ENCODE measurements around the gene GSTA3.
"Not testable (repeated sequence)": the region's sequence is repeated elsewhere in the genome, so short reads cannot be mapped to it uniquely, and the experiment has no call there.

Gene GSTA3

GRCh38 chr6:52856137-52856536 lies 53.4 kb downstream of the GSTA3 start:
- H3K9ac ChIP-seq (ENCODE audit: low read length); H3K9me3 ChIP-seq (ENCODE audit: control insufficient read depth, low read length); H3K36me3 ChIP-seq (ENCODE audit: control insufficient read depth, insufficient read depth, low read length, severe bottlenecking); H3K4me1 ChIP-seq (ENCODE audit: control insufficient read depth, insufficient read depth, low read length); DNase-seq (ENCODE audit: low read depth); H3K4me3 ChIP-seq (ENCODE audit: low read length): not testable (repeated sequence)
- H3K27me3 ChIP-seq (replicated peaks; ENCODE audit: control insufficient read depth, insufficient read depth, low read length) = peaks cover 30% of the 10 kb centered on the region

GRCh38 chr6:52849137-52849536 lies 60.4 kb downstream of the GSTA3 start:
- DNase-seq (ENCODE audit: low read depth) = no peak
- H3K9me3 ChIP-seq (ENCODE audit: control insufficient read depth, low read length) = peaks cover 22% of the 10 kb centered on the region
- no peaks in the 10 kb centered on the region for H3K4me1 ChIP-seq (ENCODE audit: control insufficient read depth, insufficient read depth, low read length)
- H3K4me3 ChIP-seq (ENCODE audit: low read length) = no peak overlapping the region
- H3K9ac ChIP-seq (ENCODE audit: low read length) = no peak overlapping the region
- peaks cover 5% of the 10 kb centered on the region for H3K27me3 ChIP-seq (replicated peaks; ENCODE audit: control insufficient read depth, insufficient read depth, low read length)
- no peaks in the 10 kb centered on the region for H3K36me3 ChIP-seq (ENCODE audit: control insufficient read depth, insufficient read depth, low read length, severe bottlenecking)

Measured in adipocyte (in vitro differentiated cells).